ENCODE measurements around the gene RHOXF2B. TPM values are rescaled to one million over a fixed set of nuclear protein-coding genes. Genes with fewer than 3 reads are reported as not detected.

Gene RHOXF2B
- total and polyA plus RNA-seq, 2 donors (not counting 3 experiments of a cell fraction or from before 2014, with no cell fraction given) = not detected

- no peak overlapping the region for H3K4me2 ChIP-seq (ENCODE audit: insufficient read depth, low read length)
- H3K9me3 ChIP-seq (replicated peaks; ENCODE audit: control insufficient read depth, insufficient read depth, low read length) = no peaks in the 10 kb centered on the region
- no peak for FAIRE-seq
- POLR2A ChIA-PET = no interaction called here
- no peaks in the 10 kb centered on the region for H3K27me3 ChIP-seq (ENCODE audit: control insufficient read depth in 2 of 2, insufficient read depth in 2 of 2, low read length in 2 of 2)
- DNase-seq (ENCODE audit: low read depth, low spot score) = no peak
- TF ChIP-seq CTCF (IDR thresholded peaks at IDR 0.05; ENCODE audit: extremely low read depth in 1 of 2, insufficient read depth in 1 of 2, low read depth in 1 of 2, low read length in 2 of 2) = no peak
- TF ChIP-seq EZH2 (IDR thresholded peaks at IDR 0.05; ENCODE audit: borderline replicate concordance, low read depth, low read length, severe bottlenecking) = no peak
- TF ChIP-seq POLR2AphosphoS5 (IDR thresholded peaks at IDR 0.05; ENCODE audit: insufficient read depth, low read depth, low read length) = no peak
- TF ChIP-seq GATA2 (IDR thresholded peaks at IDR 0.05; ENCODE audit: insufficient read depth, insufficient read length, low read depth, low read length) = no peak
- no peak for TF ChIP-seq MAX (IDR thresholded peaks at IDR 0.05; ENCODE audit: insufficient read depth, insufficient read length)
- TF ChIP-seq POLR2A (IDR thresholded peaks at IDR 0.05; ENCODE audit: low read depth, low read length) = no peak
- TF ChIP-seq MYC (IDR thresholded peaks at IDR 0.05; ENCODE audit: low read depth, low read length) = no peak
- no peak for TF ChIP-seq FOS (IDR thresholded peaks at IDR 0.05; ENCODE audit: borderline replicate concordance, insufficient read depth, low read length)
- no peak for TF ChIP-seq JUN (IDR thresholded peaks at IDR 0.05; ENCODE audit: borderline replicate concordance, insufficient read depth, insufficient read length, low read depth)
- dilution Hi-C loops (cut with MboI; ENCODE audit: extremely low pct_ligation_motif_present, low sequenced_read_pairs) = no loop called here
- no peaks in the 10 kb centered on the region for H4K20me1 ChIP-seq (replicated peaks; ENCODE audit: control insufficient read depth, extremely low read depth, insufficient read depth, low read length)
- intact Hi-C loops (cut with micrococcal nuclease) = no loop called here
- no peaks in the 10 kb centered on the region for H3K9me1 ChIP-seq (replicated peaks; ENCODE audit: control insufficient read depth, extremely low read depth, insufficient read depth, low read length)
- H3K4me1 ChIP-seq (ENCODE audit: control insufficient read depth, extremely low read depth, insufficient read depth, low read length) = no peaks in the 10 kb centered on the region
- H3K79me2 ChIP-seq (ENCODE audit: control insufficient read depth, insufficient read depth, low read length) = no peaks in the 10 kb centered on the region
- CTCF ChIA-PET = no interaction called here
- no peak overlapping the region for H2AFZ ChIP-seq (ENCODE audit: low read depth, low read length)
- no TSS peak for BruUV-seq (replicated peaks)
- H3K4me3 ChIP-seq (replicated peaks in 1 of 3; ENCODE audit: insufficient read depth in 1 of 3, low read depth in 1 of 3, low read length in 3 of 3) = no peak overlapping the region
- no peak overlapping the region for H3K9ac ChIP-seq (replicated peaks; ENCODE audit: extremely low read depth, insufficient read depth, low read length)
- no peak overlapping the region for H3K27ac ChIP-seq (ENCODE audit: insufficient read depth, low read depth, low read length)
- H3K36me3 ChIP-seq (ENCODE audit: control insufficient read depth in 2 of 2, extremely low read depth in 1 of 2, insufficient read depth in 2 of 2, low read length in 2 of 2) = no peaks in the 10 kb centered on the region
These were observed 34.1 kb upstream of the RHOXF2B start for GRCh38 chrX:120111611-120112010.
